Panc1 (cell line): ENCODE results near the gene DAND5.

Source experiments
- CTCF ChIP-seq: fragments of 450-650 bp; IDR thresholded peaks from 2 replicates; pipeline ENCODE4 v1.5.1; 2017; ENCODE audit warnings: mild to moderate bottlenecking
- POLR2AphosphoS5 ChIP-seq: IDR thresholded peaks from 2 replicates; pipeline ENCODE4 v1.6.1; 2012; ENCODE audit warnings: mild to moderate bottlenecking, low read depth, low read length, moderate library complexity
- REST ChIP-seq, 2 experiments: IDR thresholded peaks; 2 replicates each; pipeline ENCODE4 v1.6.1; 2011 to 2012; ENCODE audit warnings: low read depth in 2 of 2, control low read depth in 1 of 2, low read length in 1 of 2, mild to moderate bottlenecking in 1 of 2, moderate library complexity in 1 of 2; ENCODE audit not compliant: insufficient read depth in 1 of 2
- SIN3A ChIP-seq: IDR thresholded peaks from 2 replicates; pipeline ENCODE4 v1.6.1; 2012; ENCODE audit warnings: low read depth, mild to moderate bottlenecking, low read length, moderate library complexity, borderline replicate concordance; ENCODE audit not compliant: insufficient read depth
- TCF7L2 ChIP-seq: IDR thresholded peaks from 2 replicates; pipeline ENCODE4 v1.6.1; 2011; ENCODE audit warnings: mild to moderate bottlenecking, low read depth, low read length, inconsistent platforms

GRCh38 chr19:12994701-12995595 lies 25.6 kb downstream of the DAND5 start, which contains the start of gene NFIX:
- TF ChIP-seq CTCF (no peak), TCF7L2 (no peak), REST (IDR thresholded peaks at IDR 0.05; ENCODE audit: insufficient read depth in 1 of 2, low read depth in 2 of 2, low read length in 1 of 2) (no peak), POLR2AphosphoS5 (no peak), SIN3A (0 out of 2 replicates have a peak, but pooled peaks have one; percentile 32)
